Activated CD8-positive, alpha-beta memory T cell treated with anti-CD3 and anti-CD28 coated beads, Interleukin-2, amount 50 U/mL, for 1 hour (primary cell): ENCODE results near the gene GMNN.
"Not testable (repeated sequence)": the region's sequence is repeated elsewhere in the genome, so short reads cannot be mapped to it uniquely, and the experiment has no call there.

ENCODE experiments used
- DNase-seq: peaks from one replicate; pipeline ENCODE4 v3.0.0-alpha.2; 2020; ENCODE audit errors: extremely low read depth

GMNN gene

GRCh38 chr6:24761851-24762250 lies 12.9 kb upstream of the GMNN start:
- DNase-seq: no peak

DNA sequence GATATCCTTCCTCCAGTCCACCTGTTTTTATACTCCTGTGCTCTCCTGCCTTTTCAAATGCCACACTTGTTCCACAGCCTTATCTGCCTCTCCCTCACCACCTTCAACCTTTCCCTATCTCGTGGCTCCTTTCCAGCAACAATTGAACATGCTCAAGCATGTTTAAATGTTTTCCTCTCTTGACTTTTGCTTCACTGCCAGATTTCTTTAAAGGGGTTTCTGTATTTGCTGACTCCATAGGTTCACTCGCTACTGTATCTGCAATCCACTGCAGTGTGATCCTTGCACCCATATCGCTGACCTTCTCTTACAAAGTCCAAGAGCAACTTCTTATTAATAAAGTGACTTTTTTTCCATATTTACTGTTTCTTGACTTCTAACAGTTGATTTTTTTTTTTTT lies 11.2 kb upstream of the GMNN start:
- no peak for DNase-seq

GRCh38 chr6:24764833-24765828 lies 9.6 kb upstream of the GMNN start:
- not testable (repeated sequence) for DNase-seq

DNA sequence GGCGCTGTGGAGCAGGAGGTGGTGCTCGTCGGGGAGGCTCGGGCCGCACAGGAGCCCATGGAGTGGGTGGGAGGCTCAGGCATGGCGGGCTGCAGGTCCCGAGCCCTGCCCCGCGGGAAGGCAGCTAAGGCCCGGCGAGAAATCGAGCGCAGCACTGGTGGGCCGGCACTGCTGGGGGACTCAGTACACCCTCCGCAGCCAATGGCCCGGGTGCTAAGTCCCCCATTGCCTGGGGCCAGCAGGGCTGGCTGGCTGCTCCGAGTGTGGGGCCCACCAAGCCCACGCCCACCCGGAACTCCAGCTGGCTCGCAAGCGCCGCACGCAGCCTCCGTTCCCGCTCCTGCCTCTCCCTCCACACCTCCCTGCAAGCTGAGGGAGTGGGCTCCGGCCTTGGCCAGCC lies 8.8 kb upstream of the GMNN start:
- DNase-seq: not testable (repeated sequence)

DNA sequence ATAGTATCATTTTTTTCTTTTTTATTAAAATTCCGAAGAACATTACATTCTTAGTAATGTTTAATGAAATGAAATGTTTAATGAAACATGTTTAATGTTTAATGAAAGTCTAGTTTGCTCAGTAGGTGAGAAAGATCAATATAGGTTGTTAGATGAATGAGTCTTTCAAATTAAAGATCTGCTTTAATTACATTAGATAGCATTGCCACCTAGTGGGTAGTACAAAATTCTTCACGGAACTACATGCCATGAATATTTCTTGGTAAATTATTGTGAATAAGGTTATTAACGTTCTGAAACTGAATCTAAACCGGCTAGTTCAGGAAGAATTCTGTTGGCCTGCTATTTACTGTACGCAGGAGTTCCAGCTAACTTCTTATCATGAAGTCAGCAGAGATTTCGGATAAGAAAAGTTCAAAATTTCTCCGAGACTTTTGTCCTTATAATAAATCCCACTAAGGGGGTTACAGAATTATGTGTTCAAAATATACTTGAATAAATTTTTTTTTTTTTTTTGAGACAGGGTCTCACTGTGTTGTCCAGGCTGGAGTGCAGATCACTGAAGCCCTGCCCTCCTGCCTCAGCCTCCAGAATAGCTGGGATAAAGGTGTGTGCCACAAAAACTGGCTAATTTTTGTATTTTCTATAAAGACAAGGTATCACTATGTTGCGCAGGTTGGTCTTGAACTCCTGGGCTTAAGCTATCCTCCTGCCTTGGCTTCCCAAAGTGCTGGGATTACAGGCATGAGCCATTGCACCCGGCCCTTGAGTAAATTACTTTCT lies 7.9 kb upstream of the GMNN start:
- DNase-seq: no peak

DNA sequence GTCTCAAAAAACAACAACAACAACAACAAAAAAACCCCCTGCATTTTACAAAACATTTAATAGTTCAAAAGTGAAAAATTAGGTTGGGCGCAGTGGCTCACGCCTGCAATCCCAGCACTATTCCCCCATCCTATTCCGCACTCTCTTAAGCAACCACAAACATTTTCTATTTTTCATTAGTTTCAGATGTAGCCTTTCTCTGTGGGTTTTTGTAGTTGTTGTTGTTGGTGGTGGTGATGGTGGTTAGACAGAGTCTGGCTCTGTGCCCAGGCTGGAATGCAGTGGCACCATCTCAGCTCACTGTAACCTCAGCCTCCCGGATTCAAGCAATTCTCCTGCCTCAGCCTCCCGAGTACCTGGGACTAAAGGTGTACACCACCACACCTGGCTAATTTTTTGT lies 6.4 kb upstream of the GMNN start:
- no peak for DNase-seq

DNA sequence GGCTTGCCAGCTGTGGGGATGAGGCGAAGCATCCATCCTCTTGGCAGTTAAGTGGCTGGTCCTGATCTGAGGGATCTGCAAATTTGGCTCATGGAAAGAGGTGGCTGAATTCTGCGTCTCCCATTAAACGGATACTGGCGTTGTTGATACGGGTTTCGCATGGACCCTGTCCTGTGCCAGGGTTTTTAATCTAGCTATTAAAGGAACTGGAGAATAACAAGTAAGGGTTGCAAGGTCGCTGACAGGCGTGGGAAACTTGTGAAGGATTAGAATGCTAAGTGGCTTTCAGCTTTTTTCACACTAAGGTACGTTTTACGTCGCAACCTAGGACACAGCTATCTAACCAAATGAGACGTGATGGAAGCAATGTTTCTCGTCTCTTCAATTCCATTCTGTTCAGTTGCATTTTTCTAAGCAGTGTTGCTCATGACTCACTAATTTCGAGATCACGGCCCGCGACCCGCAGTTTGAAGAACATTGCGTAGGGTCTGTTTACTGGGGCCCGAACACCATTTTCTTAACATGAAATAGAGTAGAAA lies 852 bp downstream of the GMNN start:
- no peak for DNase-seq

DNA sequence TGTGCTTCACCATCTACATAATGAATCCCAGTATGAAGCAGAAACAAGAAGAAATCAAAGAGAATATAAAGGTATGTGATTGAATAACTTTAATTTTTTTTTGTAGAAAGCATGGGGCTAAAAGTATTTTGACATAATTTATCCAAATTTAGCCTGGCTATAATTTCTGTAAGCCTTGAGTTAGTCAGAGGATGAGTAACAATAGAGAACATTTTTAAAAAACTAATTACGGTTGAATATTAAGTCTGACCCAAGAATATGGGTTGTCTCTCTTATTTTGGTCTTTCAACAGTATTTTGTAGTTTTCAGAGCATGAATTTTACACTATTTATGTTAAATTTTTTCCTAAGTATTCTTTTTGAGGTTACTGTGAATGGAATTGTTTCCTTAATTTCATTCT lies 2.5 kb downstream of the GMNN start:
- no peak for DNase-seq

DNA sequence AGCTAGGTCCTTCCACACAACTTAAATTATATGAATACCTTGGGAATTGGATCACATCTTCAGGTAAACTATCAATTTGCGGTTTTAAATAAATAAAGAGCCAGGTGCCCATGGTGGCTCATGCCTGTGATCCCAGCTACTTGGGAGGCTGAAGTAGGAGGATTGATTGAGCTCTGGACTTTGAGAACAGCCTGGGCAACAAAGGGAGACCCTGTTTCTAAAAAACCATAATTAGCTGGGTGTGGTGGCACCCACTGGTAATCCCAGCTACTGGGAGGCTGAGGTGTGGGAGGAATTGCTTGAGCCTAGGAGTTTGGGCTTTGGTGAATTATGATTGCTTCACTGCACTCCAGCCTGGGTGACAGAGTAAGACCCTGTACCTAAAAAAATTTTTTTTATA lies 3.4 kb downstream of the GMNN start:
- no peak for DNase-seq

DNA sequence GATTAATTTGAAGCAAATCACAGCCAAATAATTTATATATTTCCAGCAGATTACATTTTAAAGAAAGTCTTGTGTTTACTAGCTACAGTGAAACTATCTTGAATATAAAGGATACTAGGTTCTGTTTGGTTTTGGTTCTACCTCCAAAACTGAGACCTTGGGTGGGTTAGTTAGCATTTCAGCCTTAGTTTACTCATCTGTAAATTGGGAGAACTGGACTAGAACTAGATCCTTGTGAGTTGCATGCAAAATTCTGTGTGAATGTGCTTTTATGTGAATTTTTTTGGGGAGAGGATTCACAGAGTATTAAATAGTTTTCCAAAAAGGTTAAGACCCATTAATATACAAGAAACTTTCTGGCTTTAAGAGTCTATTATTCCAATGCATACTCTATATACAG lies 4.1 kb downstream of the GMNN start:
- DNase-seq: no peak

DNA sequence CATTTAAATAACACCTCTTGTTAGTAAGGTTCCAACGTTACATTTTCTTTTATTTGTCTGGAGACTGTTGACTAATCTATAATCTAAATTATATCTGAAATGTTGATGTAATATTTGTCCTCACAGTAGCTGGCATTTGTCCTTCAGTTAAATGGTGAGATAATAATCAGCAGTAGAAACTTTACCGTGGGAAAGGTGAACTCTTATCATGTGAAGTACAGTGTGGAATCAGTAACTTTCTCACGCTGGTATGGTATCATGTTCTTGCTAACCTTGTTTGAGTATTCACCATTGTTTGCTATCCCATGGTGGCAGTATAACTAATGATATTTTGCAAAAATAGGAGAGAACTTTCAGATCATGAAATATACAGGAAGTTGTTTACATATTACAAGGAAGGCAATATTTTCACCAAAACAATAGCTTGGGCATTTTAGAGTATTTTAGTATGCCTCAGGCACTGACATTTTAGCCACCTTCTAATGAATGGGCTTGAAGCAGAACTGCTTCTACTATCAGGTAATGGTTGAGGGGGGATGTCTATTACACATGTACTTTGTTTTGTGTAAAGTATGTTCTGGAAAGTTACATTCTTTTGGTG lies 4.8 kb downstream of the GMNN start:
- DNase-seq: no peak

DNA sequence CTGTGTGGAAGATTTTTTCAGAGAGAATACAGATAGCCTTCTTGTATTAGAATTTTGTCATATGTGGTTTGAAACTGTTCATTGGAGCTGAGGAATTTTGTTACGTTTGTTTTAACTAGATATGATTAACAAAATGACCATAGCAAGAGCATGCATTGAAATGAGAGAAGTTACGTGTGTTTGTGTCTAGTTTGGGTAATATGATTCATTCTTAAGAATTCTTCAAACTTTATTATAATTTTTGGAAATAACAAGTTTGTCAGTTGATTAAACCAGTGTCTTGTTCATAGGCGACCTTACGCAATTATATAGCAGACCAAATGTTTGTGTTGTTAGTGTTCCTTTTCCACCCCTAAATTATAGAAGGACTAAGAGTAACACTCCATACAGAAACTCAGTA lies 5.5 kb downstream of the GMNN start:
- DNase-seq: no peak

DNA sequence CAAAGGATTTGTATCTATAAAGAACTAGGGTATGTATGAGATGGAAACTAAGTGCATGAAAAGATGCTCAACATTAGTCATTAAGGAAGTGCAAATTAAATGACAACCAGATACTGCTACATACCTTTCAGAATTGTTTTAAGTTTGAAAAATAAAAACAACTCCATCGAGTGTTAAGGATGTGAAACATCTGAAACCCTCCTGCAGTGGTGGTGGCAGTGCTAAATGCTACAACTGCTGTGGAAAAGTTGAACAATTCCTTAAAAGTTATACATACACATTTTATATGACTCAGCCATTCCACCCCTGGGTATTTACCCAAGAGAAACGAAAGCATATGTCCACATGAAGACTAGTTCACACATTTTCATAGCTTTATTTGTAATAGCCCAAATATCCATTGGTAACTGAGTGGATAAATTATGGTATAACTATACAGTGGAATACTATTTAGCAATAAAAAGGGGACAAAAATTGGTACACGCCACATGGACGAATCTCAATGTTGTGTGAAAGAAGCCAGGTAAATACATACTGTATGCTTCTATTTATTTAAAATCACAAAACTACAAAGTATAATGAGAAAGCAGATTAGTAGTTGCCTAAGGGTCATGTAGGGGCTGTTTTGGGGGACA lies 13.4 kb downstream of the GMNN start:
- no peak for DNase-seq

- DNase-seq: no peak
Observed at GRCh38 chr6:24795106-24795505, 20.4 kb downstream of the GMNN start.

DNA sequence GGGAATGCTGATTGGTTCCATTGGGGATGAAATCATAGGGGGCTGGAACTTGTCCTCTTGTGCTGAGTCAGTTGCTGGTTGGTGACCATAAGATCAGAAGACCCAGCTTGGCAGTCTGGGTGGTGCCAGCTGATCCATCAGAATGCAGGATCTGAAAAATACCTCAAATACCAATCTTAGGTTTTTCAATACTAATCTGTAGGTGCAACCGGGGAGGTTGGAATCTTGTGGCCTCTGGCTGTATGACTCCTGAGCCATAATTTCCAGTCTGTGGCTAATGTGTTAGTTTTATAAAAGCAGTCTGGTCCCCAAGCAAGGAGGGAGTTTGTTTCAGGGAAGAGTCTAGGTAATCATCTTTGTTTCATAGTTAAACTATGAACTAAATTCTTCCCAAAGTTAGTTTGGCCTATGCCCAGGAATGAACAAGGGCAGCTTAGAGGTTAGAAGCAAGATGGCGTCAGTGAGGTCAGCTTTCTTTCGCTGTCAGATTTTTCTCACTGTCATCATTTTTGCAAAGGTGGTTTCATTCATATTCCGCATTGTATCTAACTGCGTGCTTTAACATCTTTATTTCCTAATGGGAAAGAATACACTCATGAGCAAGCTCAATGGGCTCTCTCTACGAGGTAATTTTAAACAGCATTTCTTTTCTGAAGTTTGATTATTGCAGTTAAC lies 22.0 kb downstream of the GMNN start:
- no peak for DNase-seq

DNA sequence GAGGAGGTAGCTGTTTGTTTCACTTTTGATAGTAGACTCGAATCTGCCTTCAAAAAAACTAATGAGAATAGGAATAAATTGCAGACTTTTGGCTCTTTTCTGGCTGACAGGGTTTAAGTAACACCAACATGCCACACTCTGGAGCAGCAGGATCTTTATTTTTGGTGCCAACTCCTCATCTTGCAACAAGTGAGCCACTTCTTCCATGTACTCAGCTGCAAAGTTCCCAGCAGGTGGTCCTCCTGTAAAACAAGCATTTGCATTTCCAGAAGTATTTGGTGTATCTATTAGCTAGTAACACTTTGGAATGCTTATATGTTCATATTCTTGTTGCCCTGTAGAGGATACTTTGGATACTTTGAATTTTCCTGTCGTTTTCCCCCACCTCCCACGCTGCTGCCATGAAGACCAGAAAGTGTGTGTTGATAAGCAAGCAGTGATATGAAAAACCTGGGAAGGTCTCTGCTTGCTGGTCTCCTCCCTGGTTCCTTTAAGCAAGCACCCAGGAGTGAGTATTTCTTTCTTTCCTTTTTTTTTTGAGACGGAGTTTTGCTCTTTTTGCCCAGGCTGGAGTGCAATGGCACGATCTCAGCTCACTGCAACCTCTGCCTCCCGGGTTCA lies 23.0 kb downstream of the GMNN start:
- no peak for DNase-seq

- no peak for DNase-seq
Observed at GRCh38 chr6:24798740-24799540, 24.2 kb downstream of the GMNN start, which contains the start of gene ARMH2. ARMH2 (minus strand) TSS chr6:24798917; CDS start chr6:24798857, 60 bp downstream.

DNA sequence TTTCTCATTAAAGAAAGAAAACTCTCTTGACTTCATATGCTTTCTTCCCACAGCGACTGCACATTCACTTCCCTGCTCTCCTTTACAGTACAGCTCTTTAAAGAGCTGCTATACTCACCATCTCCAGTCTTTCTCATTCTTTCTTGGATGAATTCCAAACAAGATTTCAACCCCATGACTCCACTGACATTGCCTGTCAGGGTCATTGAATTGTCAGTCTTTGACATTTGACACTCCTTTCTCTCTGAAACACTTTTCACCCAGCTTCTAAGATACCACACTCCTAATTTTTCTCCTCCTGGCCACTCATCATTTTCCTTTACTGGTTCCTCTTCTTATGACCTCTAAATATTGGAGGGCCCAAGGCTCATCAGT lies 24.8 kb downstream of the GMNN start:
- no peak for DNase-seq

- DNase-seq: no peak
Observed at GRCh38 chr6:24802271-24803059, 27.7 kb downstream of the GMNN start.
